HL-60 (cell line): ENCODE results near the gene CTTNBP2NL.

Experiments
- CTCF ChIP-seq: IDR thresholded peaks from one replicate; pipeline ENCODE4 v1.5.1; 2011; ENCODE audit warnings: low read length, control low read depth, inconsistent platforms; ENCODE audit not compliant: insufficient read depth
- GABPA ChIP-seq: IDR thresholded peaks from 2 replicates; pipeline ENCODE4 v1.6.1; 2012; ENCODE audit warnings: low read depth
- POLR2AphosphoS5 ChIP-seq: IDR thresholded peaks from 2 replicates; pipeline ENCODE4 v1.6.1; 2012; ENCODE audit warnings: low read depth

- no peak for TF ChIP-seq CTCF
- TF ChIP-seq POLR2AphosphoS5: no peak
- no peak for TF ChIP-seq GABPA
Observed at GRCh38 chr1:112368198-112368597, 27.8 kb upstream of the CTTNBP2NL start.
